NCI-H2196 treated with DMSO at 0.1 percent for 48 hours (cell line): ENCODE results near the gene AIG1.
"Not testable (repeated sequence)": the region's sequence is repeated elsewhere in the genome, so short reads cannot be mapped to it uniquely, and the experiment has no call there.

Experiments used
- DNase-seq: peaks from one replicate; lab custom pipeline; 2025; ENCODE audit not compliant: unreplicated experiment; lab: John Stamatoyannopoulos, UW

Gene AIG1

GRCh38 chr6:143261899-143262436 is 201.3 kb downstream of the AIG1 start:
- DNase-seq = no peak

- DNase-seq = no peak
Observed at GRCh38 chr6:143262859-143263258, 202.2 kb downstream of the AIG1 start.

DNA sequence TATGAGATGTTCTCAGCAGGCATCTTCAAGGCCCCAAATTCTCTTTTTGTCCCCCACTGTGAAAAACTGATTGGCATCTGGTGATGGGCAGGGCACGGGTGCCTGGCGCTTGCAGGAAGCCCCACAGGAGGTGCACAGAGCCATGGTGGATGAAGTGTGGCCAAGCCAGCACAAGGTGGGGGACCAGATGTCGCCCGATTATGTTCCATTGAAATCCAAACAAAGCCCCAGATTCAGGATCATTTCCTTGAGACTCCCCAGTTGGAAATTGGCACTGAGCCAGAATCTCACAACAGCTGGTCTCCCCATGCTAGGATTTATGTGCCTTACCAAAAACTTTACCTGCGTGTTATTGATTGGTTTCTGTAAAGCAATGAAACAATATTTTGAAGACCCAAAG is 203.7 kb downstream of the AIG1 start:
- DNase-seq = no peak

- no peak for DNase-seq
Observed at GRCh38 chr6:143264986-143265764, 204.5 kb downstream of the AIG1 start.

DNA sequence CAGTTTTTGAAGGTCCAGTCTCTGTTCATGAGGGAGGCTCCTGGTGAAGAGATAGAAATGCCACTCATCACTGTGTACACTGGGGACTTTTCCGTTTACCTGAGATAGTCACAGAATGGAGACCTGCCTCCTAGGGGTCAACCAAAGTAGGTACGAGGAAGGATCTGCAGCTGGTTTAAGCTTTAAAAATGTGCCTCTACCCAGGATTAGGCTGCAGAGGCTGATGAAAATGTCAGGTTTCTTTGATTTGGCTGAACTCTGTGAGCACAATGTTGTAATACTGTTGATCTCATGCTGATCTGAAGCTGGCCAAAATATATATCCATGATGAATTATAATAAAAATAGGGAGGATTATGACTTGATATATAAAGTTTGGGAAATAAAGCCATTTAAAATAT is 207.1 kb downstream of the AIG1 start:
- no peak for DNase-seq

DNA sequence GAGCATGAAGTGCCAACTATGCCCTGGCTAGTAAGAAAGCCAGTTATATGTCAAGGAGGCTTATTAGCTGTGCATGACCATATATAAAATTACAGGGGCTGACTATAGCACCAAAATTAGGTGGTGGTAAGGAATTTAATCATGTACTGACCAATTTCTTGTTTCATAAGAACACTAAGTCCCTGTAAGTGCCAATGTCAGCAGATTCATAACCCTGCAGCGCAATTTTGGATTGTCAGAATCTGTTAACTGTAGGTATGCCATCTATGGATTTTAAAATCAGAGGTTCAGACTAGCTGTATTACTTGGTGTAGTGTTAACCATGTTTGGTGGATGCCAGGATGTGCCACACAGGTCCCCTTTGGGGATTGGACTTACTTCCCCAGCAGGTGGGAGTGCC is 207.8 kb downstream of the AIG1 start:
- no peak for DNase-seq

DNA sequence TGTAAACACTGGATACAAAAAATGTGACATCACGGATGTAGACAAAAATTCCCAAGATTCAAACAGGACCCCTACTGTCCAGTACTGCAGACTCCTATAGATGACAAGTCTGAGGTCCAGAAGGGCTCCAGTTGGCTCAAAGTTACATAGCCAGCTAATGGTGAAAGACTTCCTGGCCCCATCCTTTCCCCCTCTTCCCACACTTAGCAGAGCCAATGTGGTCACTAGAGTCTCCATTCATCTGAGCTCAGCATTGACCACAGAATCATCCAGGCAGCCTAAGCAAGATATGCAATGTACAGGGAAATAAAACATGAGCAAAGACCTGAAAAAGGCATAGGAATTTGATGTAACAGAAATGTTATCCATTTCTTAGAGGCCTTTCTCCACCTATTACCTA is 209.3 kb downstream of the AIG1 start:
- DNase-seq = no peak

- no peak for DNase-seq
Observed at GRCh38 chr6:143271024-143271423, 210.3 kb downstream of the AIG1 start.

DNA sequence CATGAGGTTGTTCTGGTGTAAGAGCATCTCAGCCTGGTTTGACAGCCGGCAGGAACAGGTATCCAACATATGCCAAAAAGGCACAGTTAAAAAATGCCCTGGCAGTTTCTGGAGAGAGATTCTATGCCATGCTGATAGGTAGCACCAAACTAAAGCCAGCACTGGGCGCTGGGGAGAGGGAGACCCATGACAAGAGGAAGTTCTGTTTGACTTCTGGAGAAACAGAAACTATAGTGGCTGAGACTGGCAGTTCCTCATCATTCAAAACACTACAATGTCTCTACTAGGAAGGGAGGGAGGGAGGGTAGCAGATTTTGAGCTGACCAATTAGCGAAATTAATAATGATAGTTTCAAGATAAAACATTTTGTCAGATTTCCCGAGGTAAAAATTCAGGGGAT is 215.7 kb downstream of the AIG1 start:
- no peak for DNase-seq

DNA sequence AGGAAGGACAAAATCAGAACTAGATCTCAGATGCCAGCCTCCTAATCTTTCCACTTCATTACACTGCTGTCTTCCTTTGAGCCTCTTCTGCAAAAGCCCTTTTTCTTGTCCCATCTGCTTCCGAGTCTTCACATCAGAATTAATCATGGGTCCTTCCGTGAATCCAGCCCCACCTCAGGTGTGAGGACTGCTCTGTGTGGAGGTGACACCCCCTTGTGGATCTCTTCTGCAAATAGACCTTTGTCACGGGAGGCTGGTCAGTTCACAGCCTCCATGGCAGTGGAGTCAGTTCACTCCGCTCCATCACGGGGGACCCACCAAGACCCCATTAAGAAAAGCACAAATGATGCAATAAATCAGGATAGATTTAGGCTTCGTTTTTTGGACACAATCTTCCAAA is 218.7 kb downstream of the AIG1 start:
- no peak for DNase-seq

DNA sequence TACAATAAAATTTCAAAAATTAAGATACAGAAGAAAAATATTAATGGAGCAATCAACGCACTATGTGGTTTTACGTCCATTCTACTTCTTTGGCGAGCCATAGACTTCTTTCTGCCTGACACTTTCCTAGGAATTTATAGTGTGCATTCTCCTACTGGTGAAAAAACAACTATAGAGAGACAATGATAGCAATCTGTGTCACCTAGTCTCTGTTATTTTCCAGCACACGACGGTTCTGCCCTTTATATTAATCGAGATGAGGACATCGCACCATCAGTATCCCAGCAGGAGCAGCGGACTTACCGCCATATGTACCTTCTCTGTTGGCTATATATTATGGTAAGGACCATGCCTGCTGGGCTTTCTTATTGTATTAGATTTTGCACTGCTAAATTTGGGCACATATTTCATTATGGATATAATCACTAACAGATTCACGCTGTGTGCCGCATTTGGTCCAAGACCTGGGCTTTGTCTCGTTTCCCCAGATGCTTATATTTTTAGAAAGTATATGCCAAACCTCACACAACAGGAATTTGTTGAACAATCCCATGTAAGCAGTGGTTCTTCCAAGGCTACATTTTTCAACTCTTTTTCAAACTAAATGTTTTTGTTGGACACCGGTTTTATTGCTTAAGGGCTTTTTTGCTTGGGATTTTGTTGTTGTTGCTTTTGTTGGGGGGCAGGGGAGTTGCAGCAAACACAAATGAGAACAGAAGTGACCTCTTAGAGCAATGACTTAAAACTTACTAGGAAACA is 223.4 kb downstream of the AIG1 start:
- no peak for DNase-seq

DNA sequence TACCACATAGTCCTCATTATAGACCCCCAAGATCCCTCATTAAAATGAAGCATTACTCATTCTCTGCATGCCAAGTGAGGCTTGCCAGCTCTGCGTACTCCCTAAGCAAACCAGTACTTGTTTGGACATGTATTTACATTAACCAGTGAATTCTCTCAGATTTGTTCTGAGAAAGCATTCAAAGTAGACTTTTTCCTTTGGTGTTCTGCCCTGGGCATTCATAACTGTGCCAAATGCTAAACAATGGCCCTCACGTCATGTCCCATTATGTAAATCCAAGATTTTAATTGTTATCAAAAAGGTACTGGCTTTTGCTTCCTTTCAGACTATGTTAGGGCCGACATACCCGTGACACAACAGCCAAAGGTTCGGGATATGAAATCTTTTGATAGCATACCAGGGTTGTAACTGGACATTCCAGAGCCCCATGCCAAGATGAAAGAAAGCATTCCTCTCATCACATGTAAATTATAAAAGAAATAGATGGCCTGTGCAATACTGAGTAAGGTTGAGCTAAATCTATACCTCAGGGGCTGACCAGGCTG is 225.6 kb downstream of the AIG1 start:
- DNase-seq = no peak

DNA sequence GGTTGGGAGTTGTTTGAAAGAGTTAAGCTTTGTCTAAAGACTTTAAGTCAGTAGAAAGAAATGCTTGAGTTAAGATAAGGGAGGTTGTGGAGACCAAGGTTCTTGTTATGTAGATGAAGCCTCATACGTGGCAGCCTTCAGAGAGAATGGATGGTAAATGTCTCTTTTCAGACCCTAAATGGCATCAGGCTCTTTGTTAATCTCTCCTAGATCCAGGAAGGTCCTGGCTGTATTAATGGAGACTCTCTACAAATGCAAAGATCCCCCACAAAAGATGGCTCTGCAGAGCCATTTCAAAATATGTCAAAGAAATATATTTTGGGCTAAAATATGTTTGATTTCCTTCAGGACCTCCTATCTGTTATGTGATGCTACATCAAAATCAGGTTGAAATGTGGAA is 228.2 kb downstream of the AIG1 start:
- DNase-seq = no peak

- DNase-seq = no peak
Observed at GRCh38 chr6:143290206-143290605, 229.5 kb downstream of the AIG1 start.

DNA sequence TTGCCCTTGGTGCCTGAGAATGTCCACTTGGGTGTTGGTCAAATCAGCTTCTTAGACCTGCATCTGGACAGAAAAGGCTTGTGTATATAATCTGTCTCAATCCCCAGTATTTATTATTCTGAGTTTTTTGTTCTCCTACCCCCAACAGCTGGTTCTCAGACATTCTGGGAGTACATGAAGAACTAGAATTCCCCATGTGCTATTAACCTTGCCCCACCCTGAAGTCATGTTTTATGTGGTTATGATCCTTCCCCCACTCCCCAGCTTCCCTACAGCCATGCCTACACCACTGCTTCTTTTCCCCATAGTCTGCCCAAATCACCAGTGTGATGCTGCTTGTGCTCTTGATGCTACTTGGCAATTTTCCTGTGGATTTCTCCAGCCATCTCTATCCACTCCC is 232.8 kb downstream of the AIG1 start:
- DNase-seq = no peak

DNA sequence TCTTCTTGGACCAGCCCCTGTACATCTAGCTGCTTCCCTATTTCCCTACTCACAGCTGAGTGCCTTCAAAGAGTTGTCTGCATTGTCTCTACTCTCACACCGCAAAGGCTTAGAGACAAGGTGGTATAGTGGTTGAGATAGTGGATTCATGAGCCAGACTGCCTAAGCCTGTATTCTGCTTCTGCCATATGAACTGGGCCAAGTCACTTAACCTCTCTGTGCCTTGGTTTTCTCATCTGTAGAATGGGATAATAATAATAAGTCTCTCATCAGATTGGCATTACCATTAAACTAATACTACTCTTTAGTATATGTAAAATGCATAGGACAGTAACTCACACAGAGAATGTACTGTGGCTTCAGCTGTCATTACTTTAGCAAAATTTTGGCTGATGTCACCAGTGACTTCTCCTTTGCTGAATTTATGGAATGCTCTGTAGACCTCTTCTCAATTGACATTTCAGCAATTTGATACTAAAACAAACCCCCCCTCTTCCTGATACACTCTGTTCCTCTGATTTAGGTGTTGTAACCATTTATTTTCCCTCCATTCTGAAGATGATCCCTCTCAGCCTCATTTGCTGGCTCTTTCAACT is 233.7 kb downstream of the AIG1 start:
- no peak for DNase-seq

DNA sequence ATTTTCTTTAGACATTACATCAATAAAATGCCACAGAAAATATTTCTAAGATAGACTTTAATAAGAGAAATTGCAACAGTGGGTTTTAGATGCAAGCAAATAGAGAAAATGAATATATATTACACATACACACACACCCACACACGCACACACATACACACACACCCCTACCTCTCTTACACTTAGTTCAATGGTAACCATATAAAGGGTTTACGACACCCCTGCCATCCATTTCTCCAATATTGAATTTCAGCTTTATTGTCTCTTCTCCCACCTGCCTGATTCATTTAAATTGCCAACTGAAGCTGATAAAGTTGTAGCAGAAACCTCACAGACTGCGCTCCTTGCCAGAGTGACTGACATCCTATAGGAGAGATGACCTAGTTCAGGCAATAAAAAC is 235.2 kb downstream of the AIG1 start:
- DNase-seq = no peak

DNA sequence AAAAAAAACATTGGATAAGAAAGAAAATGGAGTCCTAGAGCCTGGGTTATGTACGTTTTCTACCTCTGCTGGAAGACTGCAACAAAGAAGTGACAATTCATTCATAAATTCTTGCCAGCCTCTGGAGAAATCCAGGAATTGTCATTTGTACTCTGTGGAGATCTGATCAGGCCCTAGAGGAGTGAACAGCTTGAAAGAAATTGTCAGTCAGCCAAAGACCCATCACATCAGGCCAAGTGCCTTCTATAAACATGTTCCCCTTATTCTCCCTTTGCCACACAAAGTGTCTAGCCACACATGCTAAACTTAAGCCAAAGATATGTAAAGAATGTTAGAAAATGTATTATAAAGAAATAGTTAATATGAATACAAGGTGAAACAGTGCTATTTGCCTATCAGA is 237.4 kb downstream of the AIG1 start:
- no peak for DNase-seq

GRCh38 chr6:143299253-143300166 is 238.8 kb downstream of the AIG1 start:
- no peak for DNase-seq

GRCh38 chr6:143301188-143301587 is 240.5 kb downstream of the AIG1 start:
- no peak for DNase-seq

GRCh38 chr6:143307760-143308159 is 247.1 kb downstream of the AIG1 start:
- DNase-seq = not testable (repeated sequence)
